Liver (tissue), 9 donors: ENCODE measurements around the gene RNASE8. TPM values are rescaled to one million over a fixed set of nuclear protein-coding genes. Genes with fewer than 3 reads are reported as not detected.

Source experiments
- DNase-seq: peaks from one replicate; pipeline ENCODE4 v3.0.0-alpha.2; 2017; ENCODE audit warnings: low spot score
- H3K27ac ChIP-seq, 2 donors: one replicate each; pipeline ENCODE4 v1.7.0; 2013; ENCODE audit warnings: inconsistent platforms in 2 of 2, low read length in 2 of 2, control low read depth in 1 of 2, low read depth in 1 of 2, mild to moderate bottlenecking in 1 of 2
- H3K27me3 ChIP-seq, 4 donors: one replicate each; pipeline versions ENCODE4 v1.6.1 to v1.7.0; 2013; ENCODE audit warnings: low read length in 3 of 4, inconsistent platforms in 1 of 4, mild to moderate bottlenecking in 1 of 4, moderate library complexity in 1 of 4; ENCODE audit not compliant: control insufficient read depth in 4 of 4, insufficient read depth in 4 of 4
- H3K36me3 ChIP-seq, 4 donors: one replicate each; pipeline versions ENCODE4 v1.6.1 to v1.7.0; 2013; ENCODE audit warnings: low read length in 3 of 4, mild to moderate bottlenecking in 3 of 4, low read depth in 1 of 4, moderate library complexity in 1 of 4; ENCODE audit not compliant: control insufficient read depth in 4 of 4, insufficient read depth in 3 of 4
- H3K4me1 ChIP-seq, 4 donors: one replicate each; pipeline versions ENCODE4 v1.6.1 to v1.7.0; 2013; ENCODE audit warnings: low read length in 3 of 4, mild to moderate bottlenecking in 3 of 4, moderate library complexity in 1 of 4; ENCODE audit not compliant: control insufficient read depth in 4 of 4, insufficient read depth in 4 of 4
- H3K4me3 ChIP-seq, 3 donors: one replicate each; pipeline versions ENCODE4 v1.6.1 to v1.7.0; 2013; ENCODE audit warnings: low read length in 3 of 3, control low read depth in 1 of 3, low read depth in 1 of 3, mild to moderate bottlenecking in 1 of 3
- H3K9ac ChIP-seq, 2 donors: one replicate each; pipeline ENCODE4 v1.7.0; 2013; ENCODE audit warnings: low read length in 2 of 2, mild to moderate bottlenecking in 2 of 2, moderate library complexity in 2 of 2, control low read depth in 1 of 2, low read depth in 1 of 2
- H3K9me3 ChIP-seq, 4 donors: one replicate each; pipeline versions ENCODE4 v1.6.1 to v1.7.0; 2013; ENCODE audit warnings: low read length in 3 of 4; ENCODE audit not compliant: control insufficient read depth in 4 of 4
- CTCF ChIP-seq: fragments of 150-350 bp; IDR thresholded peaks from 2 replicates; pipeline ENCODE4 v1.5.1; 2017; ENCODE audit warnings: improper control_type of control experiment, low read depth, low read length; ENCODE audit not compliant: missing input control
- EGR1 ChIP-seq, 2 donors: IDR thresholded peaks; 2 replicates each; pipeline ENCODE4 v1.6.1; 2016 to 2018; ENCODE audit warnings: antibody characterized with exemption in 2 of 2, low read depth in 2 of 2
- GABPA ChIP-seq, 2 donors: IDR thresholded peaks in 1 of 2; conservative IDR thresholded peaks in 1 of 2; 2 replicates each; pipeline ENCODE4 v1.6.1; 2016; ENCODE audit warnings: antibody characterized with exemption in 2 of 2, mild to moderate bottlenecking in 1 of 2, moderate library complexity in 1 of 2
- HNF4A ChIP-seq, 2 donors: conservative IDR thresholded peaks; 2 replicates each; pipeline ENCODE4 v1.6.1; 2016; ENCODE audit warnings: antibody characterized with exemption in 2 of 2, mild to moderate bottlenecking in 2 of 2
- JUND ChIP-seq, 2 donors: IDR thresholded peaks; 2 replicates each; pipeline ENCODE4 v1.6.1; 2016; ENCODE audit warnings: antibody characterized with exemption in 2 of 2
- NR2F2 ChIP-seq: IDR thresholded peaks from 2 replicates; pipeline ENCODE4 v1.6.1; 2016; ENCODE audit warnings: antibody characterized with exemption
- RAD21 ChIP-seq, 2 donors: IDR thresholded peaks; 2 replicates each; pipeline ENCODE4 v1.6.1; 2016; ENCODE audit warnings: antibody characterized with exemption in 2 of 2, mild to moderate bottlenecking in 2 of 2
- RXRA ChIP-seq, 2 donors: IDR thresholded peaks; 2 replicates each; pipeline ENCODE4 v1.6.1; 2017 to 2018; ENCODE audit warnings: antibody characterized with exemption in 2 of 2, mild to moderate bottlenecking in 1 of 2
- SP1 ChIP-seq: IDR thresholded peaks from 2 replicates; pipeline ENCODE4 v1.6.1; 2018; ENCODE audit warnings: antibody characterized with exemption, mild to moderate bottlenecking
- TAF1 ChIP-seq: conservative IDR thresholded peaks from 2 replicates; pipeline ENCODE4 v1.6.1; 2016; ENCODE audit warnings: antibody characterized with exemption, mild to moderate bottlenecking
- YY1 ChIP-seq: IDR thresholded peaks from 2 replicates; pipeline ENCODE4 v1.6.1; 2016; ENCODE audit warnings: antibody characterized with exemption, mild to moderate bottlenecking
- WGBS: extraction: QIAGEN DNeasy Blood & Tissue Kit; methylation state at CpG from one replicate; pipeline ENCODE4 v1.1.7; 2013; 5-methylcytosine and 5-hydroxymethylcytosine counted together
- polyA plus RNA-seq, 2 donors: library from polyadenylated mRNA; stranded (reverse) in 1 of 2; unstranded in 1 of 2; fragments of 200-250 nt in 1 of 2; fragments of >200 nt in 1 of 2; fragmentation: Nextera tagmentation in 1 of 2; extraction: Ambion mirVana in 1 of 2; gene quantifications; one replicate each; pipeline versions ENCODE4 v1.2.1 to v1.2.3, GENCODE V29; 2013 to 2015
- total RNA-seq, 2 donors: library from RNA; depleted of rRNA; stranded (reverse); fragments of >200 nt; gene quantifications; one replicate each; pipeline ENCODE4 v1.2.3, GENCODE V29; 2014
- donor health status: healthy.
- donor health status: healthy.
- donor health status: healthy.
- donor health status: healthy.
- donor health status: healthy.

Gene RNASE8
- total and polyA plus RNA-seq, 4 donors: not detected

- no peak for TF ChIP-seq CTCF
- no peak for TF ChIP-seq HNF4A (conservative IDR thresholded peaks at IDR 0.05)
- no peak for TF ChIP-seq NR2F2
- TF ChIP-seq SP1: no peak
- TF ChIP-seq RAD21 (IDR thresholded peaks at IDR 0.05): no peak
Observed at GRCh38 chr14:21090940-21091663, 33.5 kb downstream of the RNASE8 start (continued).

- no peak for TF ChIP-seq SP1
- Histone ChIP-seq H3K9me3 (no peaks in the 10 kb centered on the region), H3K27me3 (no peaks in the 10 kb centered on the region), H3K36me3 (peaks cover 12 to 20% (median 17%) of the 10 kb centered on the region in 4 donors), H3K9ac (no peak overlapping the region), H3K4me1 (peaks cover 0 to 7% (median 3%) of the 10 kb centered on the region in 4 donors), H3K4me3 (no peak overlapping the region), H3K27ac (no peak overlapping the region)
- DNase-seq: no peak
- 94% methylated on average over 42 of the region's 42 CpGs for whole genome bisulfite sequencing
Observed at GRCh38 chr14:21091821-21092272, 34.2 kb downstream of the RNASE8 start.

- Histone ChIP-seq H3K4me1 (peaks cover 0 to 7% (median 3%) of the 10 kb centered on the region in 4 donors), H3K27ac (no peak overlapping the region), H3K36me3 (peaks cover 10 to 16% (median 13%) of the 10 kb centered on the region in 4 donors), H3K9ac (no peak overlapping the region), H3K9me3 (no peaks in the 10 kb centered on the region), H3K27me3 (no peaks in the 10 kb centered on the region), H3K4me3 (no peak overlapping the region)
- peak; percentile 94 for DNase-seq
- 47% methylated on average over 59 of the region's 59 CpGs for WGBS
- TF ChIP-seq EGR1 (IDR thresholded peaks at IDR 0.05; ENCODE audit: low read depth in 2 of 2) (no peak), RAD21 (IDR thresholded peaks at IDR 0.05) (peak; percentile 94 to 99), RXRA (IDR thresholded peaks at IDR 0.05) (peak in 1 of 2 donors; percentile 25), CTCF (peak; percentile 100), TAF1 (no peak)
Observed at GRCh38 chr14:21092273-21093011, 34.8 kb downstream of the RNASE8 start.

- no peak for DNase-seq
- Histone ChIP-seq H3K9me3 (no peaks in the 10 kb centered on the region), H3K4me1 (peaks cover 0 to 7% (median 3%) of the 10 kb centered on the region in 4 donors), H3K9ac (no peak overlapping the region), H3K4me3 (no peak overlapping the region), H3K36me3 (peaks cover 8 to 16% (median 11%) of the 10 kb centered on the region in 4 donors), H3K27me3 (no peaks in the 10 kb centered on the region), H3K27ac (no peak overlapping the region)
- 86% methylated on average over 36 of the region's 36 CpGs for WGBS
- TF ChIP-seq CTCF: no peak
- no peak for TF ChIP-seq EGR1 (IDR thresholded peaks at IDR 0.05; ENCODE audit: low read depth in 2 of 2)
- no peak for TF ChIP-seq JUND (IDR thresholded peaks at IDR 0.05)
- no peak for TF ChIP-seq NR2F2
- TF ChIP-seq YY1: no peak
- TF ChIP-seq GABPA (IDR thresholded peaks at IDR 0.05 in 1 of 2, conservative IDR thresholded peaks at IDR 0.05 in 1 of 2): no peak
Observed at GRCh38 chr14:21093018-21093417, 35.4 kb downstream of the RNASE8 start.
